HepG2 (cell line): ENCODE results near the gene RAD23A. TPM values are rescaled to one million over a fixed set of nuclear protein-coding genes. Genes with fewer than 3 reads are reported as not detected.

Experiments
- ARHGAP35 ChIP-seq: sonication (generic); formaldehyde crosslinking; IDR thresholded peaks from 2 replicates; pipeline ENCODE4 v1.9.0; 2022; ENCODE audit warnings: mild to moderate bottlenecking, inconsistent platforms, moderate library complexity, missing genetic modification reagents, borderline replicate concordance
- FOXC1 ChIP-seq: sonication (generic); formaldehyde crosslinking; IDR thresholded peaks from 2 replicates; pipeline ENCODE4 v1.8.0; 2022; ENCODE audit warnings: mild to moderate bottlenecking, missing genetic modification reagents, borderline replicate concordance
- FOXJ3 ChIP-seq: sonication (generic); formaldehyde crosslinking; IDR thresholded peaks from 2 replicates; pipeline ENCODE4 v1.4.0; 2020; ENCODE audit warnings: missing genetic modification reagents, mild to moderate bottlenecking, borderline replicate concordance
- GLI4 ChIP-seq: sonication (generic); formaldehyde crosslinking; IDR thresholded peaks from 2 replicates; pipeline ENCODE4 v1.5.1; 2020; ENCODE audit warnings: missing genetic modification reagents, mild to moderate bottlenecking, moderate library complexity, borderline replicate concordance
- RFXAP ChIP-seq: sonication (generic); formaldehyde crosslinking; IDR thresholded peaks from 2 replicates; pipeline ENCODE4 v1.4.0; 2020; ENCODE audit warnings: missing genetic modification reagents, borderline replicate concordance
- RXRA ChIP-seq: sonication (generic); formaldehyde crosslinking; IDR thresholded peaks from 2 replicates; pipeline ENCODE4 v1.5.1; 2020; ENCODE audit warnings: missing genetic modification reagents
- THAP8 ChIP-seq: sonication (generic); formaldehyde crosslinking; IDR thresholded peaks from 2 replicates; pipeline ENCODE4 v1.5.1; 2020; ENCODE audit warnings: missing genetic modification reagents, mild to moderate bottlenecking, borderline replicate concordance
- ZMYM2 ChIP-seq: sonication (generic); formaldehyde crosslinking; IDR thresholded peaks from 2 replicates; pipeline ENCODE4 v1.8.0; 2022; ENCODE audit warnings: mild to moderate bottlenecking, missing genetic modification reagents
- ZNF251 ChIP-seq: sonication (generic); formaldehyde crosslinking; IDR thresholded peaks from 2 replicates; pipeline ENCODE4 v1.9.0; 2021; ENCODE audit warnings: mild to moderate bottlenecking, missing genetic modification reagents
- ZNF329 ChIP-seq: sonication (generic); formaldehyde crosslinking; IDR thresholded peaks from 2 replicates; pipeline ENCODE4 v1.9.0; 2021; ENCODE audit warnings: low read depth, mild to moderate bottlenecking, missing genetic modification reagents
- ZNF468 ChIP-seq: sonication (generic); formaldehyde crosslinking; IDR thresholded peaks from 2 replicates; pipeline ENCODE4 v1.8.0; 2022; ENCODE audit warnings: mild to moderate bottlenecking, moderate library complexity, missing genetic modification reagents
- ZNF563 ChIP-seq: sonication (generic); formaldehyde crosslinking; IDR thresholded peaks from 2 replicates; pipeline ENCODE4 v1.8.0; 2022; ENCODE audit warnings: mild to moderate bottlenecking, moderate library complexity, missing genetic modification reagents
- ZNF687 ChIP-seq: sonication (generic); formaldehyde crosslinking; IDR thresholded peaks from 2 replicates; pipeline ENCODE4 v1.5.1; 2020; ENCODE audit warnings: mild to moderate bottlenecking, missing genetic modification reagents, moderate library complexity
- polyA plus RNA-seq, 8 experiments: library from polyadenylated mRNA; depleted of rRNA in 3 of 8; stranded (reverse) in 7 of 8; unstranded in 1 of 8; fragments of >200 nt; fragmentation: Illumina TruSeq in 4 of 8; extraction: Trizol in 4 of 8; gene quantifications; 2 replicates each; pipeline versions ENCODE4 v1.2.1 to v1.2.3, GENCODE V29; 2011 to 2016; ENCODE audit warnings: low read depth in 4 of 8, missing spikeins in 1 of 8, mixed read lengths in 1 of 8; ENCODE audit not compliant: insufficient read depth in 1 of 8
- total RNA-seq, 5 experiments: library from RNA; depleted of rRNA; stranded (reverse); fragments of >200 nt; fragmentation: Illumina TruSeq; extraction: Trizol; gene quantifications; 2 replicates each; pipeline ENCODE4 v1.2.3, GENCODE V29; 2016; ENCODE audit warnings: low read depth in 1 of 5
- TF ChIP-seq, protein P1 (sequence below): sonication (generic); formaldehyde crosslinking; IDR thresholded peaks from 2 replicates; pipeline ENCODE4 v1.8.1; 2022; ENCODE audit warnings: mild to moderate bottlenecking, missing genetic modification reagents
- TF ChIP-seq, protein P2 (sequence below): IDR thresholded peaks from 2 replicates; pipeline ENCODE4 v1.6.1; 2012; ENCODE audit warnings: inconsistent platforms
- TF ChIP-seq, protein P3 (sequence below): sonication (generic); formaldehyde crosslinking; IDR thresholded peaks from 2 replicates; pipeline ENCODE4 v1.4.0; 2020; ENCODE audit warnings: missing genetic modification reagents

RAD23A gene
- total and polyA plus RNA-seq, 2 of the 13 experiments (the other 11 are each of a cell fraction or from before 2014, with no cell fraction given): 42.5 to 54.2 TPM

DNA sequence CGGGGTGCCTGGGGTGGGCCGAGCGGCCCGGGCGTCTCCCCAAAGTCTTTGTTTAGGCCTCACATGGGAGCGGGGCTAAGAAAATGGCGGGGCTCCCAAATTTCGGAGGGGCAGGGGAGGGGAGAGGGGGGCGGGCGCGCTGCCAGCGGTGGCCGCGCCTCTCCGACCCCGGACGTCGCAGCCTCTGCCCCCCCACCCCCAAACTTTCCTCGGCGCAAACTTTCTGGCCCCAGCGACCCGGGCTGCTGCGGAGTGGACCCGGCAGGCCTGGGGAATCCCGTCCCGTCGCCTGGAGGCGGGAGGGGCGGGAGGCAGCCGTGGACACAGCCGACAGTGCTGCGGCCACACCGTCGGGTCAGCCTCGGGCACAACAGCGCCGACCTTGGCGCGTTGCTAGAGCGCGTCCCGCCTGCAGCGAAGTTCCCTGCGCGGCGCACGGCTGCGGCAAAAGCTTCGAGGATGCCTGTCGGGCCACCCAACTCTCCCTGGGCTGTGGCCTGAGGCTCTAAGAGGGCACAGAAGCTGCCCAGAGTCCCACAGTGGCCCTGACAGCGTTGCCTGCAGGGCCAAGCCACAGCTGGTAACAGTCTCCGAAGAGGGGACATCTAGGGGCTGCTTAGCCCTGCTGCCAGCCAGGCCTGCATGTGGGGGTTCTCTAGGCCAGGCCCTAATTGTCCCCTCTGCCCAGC is 50.9 kb downstream of the RAD23A start (continued):
- TF ChIP-seq RFXAP: 0 out of 2 replicates have a peak, but pooled peaks have one; percentile 19
- TF ChIP-seq ZNF468 (CRISPR knock-in tag): no peak
- peak; percentile 74; the same call in 1 of the 2 replicates for TF ChIP-seq ZMYM2 (CRISPR knock-in tag)
- TF ChIP-seq, protein P1, sequence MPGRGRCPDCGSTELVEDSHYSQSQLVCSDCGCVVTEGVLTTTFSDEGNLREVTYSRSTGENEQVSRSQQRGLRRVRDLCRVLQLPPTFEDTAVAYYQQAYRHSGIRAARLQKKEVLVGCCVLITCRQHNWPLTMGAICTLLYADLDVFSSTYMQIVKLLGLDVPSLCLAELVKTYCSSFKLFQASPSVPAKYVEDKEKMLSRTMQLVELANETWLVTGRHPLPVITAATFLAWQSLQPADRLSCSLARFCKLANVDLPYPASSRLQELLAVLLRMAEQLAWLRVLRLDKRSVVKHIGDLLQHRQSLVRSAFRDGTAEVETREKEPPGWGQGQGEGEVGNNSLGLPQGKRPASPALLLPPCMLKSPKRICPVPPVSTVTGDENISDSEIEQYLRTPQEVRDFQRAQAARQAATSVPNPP (CRISPR knock-in tag): no peak
- 0 out of 2 replicates have a peak, but pooled peaks have one; percentile 21 for TF ChIP-seq ZNF251 (CRISPR knock-in tag)
- TF ChIP-seq GLI4: peak; percentile 83; the same call in 1 of the 2 replicates
- TF ChIP-seq FOXJ3: no peak
- TF ChIP-seq THAP8 (CRISPR knock-in tag): no peak
- TF ChIP-seq ZNF687 (CRISPR knock-in tag): peak; percentile 95
- 0 out of 2 replicates have a peak, but pooled peaks have one; percentile 24 for TF ChIP-seq ZNF329 (CRISPR knock-in tag)
- TF ChIP-seq, protein P2, sequence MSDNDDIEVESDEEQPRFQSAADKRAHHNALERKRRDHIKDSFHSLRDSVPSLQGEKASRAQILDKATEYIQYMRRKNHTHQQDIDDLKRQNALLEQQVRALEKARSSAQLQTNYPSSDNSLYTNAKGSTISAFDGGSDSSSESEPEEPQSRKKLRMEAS: peak; percentile 80
- TF ChIP-seq, protein P3, sequence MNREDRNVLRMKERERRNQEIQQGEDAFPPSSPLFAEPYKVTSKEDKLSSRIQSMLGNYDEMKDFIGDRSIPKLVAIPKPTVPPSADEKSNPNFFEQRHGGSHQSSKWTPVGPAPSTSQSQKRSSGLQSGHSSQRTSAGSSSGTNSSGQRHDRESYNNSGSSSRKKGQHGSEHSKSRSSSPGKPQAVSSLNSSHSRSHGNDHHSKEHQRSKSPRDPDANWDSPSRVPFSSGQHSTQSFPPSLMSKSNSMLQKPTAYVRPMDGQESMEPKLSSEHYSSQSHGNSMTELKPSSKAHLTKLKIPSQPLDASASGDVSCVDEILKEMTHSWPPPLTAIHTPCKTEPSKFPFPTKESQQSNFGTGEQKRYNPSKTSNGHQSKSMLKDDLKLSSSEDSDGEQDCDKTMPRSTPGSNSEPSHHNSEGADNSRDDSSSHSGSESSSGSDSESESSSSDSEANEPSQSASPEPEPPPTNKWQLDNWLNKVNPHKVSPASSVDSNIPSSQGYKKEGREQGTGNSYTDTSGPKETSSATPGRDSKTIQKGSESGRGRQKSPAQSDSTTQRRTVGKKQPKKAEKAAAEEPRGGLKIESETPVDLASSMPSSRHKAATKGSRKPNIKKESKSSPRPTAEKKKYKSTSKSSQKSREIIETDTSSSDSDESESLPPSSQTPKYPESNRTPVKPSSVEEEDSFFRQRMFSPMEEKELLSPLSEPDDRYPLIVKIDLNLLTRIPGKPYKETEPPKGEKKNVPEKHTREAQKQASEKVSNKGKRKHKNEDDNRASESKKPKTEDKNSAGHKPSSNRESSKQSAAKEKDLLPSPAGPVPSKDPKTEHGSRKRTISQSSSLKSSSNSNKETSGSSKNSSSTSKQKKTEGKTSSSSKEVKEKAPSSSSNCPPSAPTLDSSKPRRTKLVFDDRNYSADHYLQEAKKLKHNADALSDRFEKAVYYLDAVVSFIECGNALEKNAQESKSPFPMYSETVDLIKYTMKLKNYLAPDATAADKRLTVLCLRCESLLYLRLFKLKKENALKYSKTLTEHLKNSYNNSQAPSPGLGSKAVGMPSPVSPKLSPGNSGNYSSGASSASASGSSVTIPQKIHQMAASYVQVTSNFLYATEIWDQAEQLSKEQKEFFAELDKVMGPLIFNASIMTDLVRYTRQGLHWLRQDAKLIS (CRISPR knock-in tag): 0 out of 2 replicates have a peak, but pooled peaks have one; percentile 58
- TF ChIP-seq FOXC1 (CRISPR knock-in tag): 0 out of 2 replicates have a peak, but pooled peaks have one; percentile 52
- 0 out of 2 replicates have a peak, but pooled peaks have one; percentile 14 for TF ChIP-seq RXRA
- peak; percentile 77; the same call in 1 of the 2 replicates for TF ChIP-seq ARHGAP35
- no peak for TF ChIP-seq ZNF563 (CRISPR knock-in tag)
